ENCODE results near the gene DSTN. TPM values are rescaled to one million over a fixed set of nuclear protein-coding genes. Genes with fewer than 3 reads are reported as not detected.

DSTN gene
- total and polyA plus RNA-seq, 9 of the 15 experiments (the other 6 are each of a cell fraction or from before 2014, with no cell fraction given), result 25.7 to 88.3 (median 61.0) TPM

- Histone ChIP-seq H3K4me3 (no peak overlapping the region), H3K4me2 (ENCODE audit: insufficient read depth, low read length) (no peak overlapping the region), H3K4me1 (replicated peaks in 1 of 2; ENCODE audit: control insufficient read depth in 2 of 2, insufficient read depth in 2 of 2, low read length in 2 of 2) (no peaks in the 10 kb centered on the region), H3K27ac (ENCODE audit: extremely low read depth, low read depth, low read length) (no peak overlapping the region), H3K27me3 (ENCODE audit: control insufficient read depth in 2 of 2, insufficient read depth in 2 of 2, low read length in 2 of 2) (no peaks in the 10 kb centered on the region), H2AFZ (ENCODE audit: low read depth, low read length) (no peak overlapping the region), H3K9ac (ENCODE audit: insufficient read depth in 1 of 2, low read depth in 2 of 2, low read length in 2 of 2) (no peak overlapping the region), H4K20me1 (replicated peaks; ENCODE audit: control insufficient read depth, insufficient read depth, low read length) (no peaks in the 10 kb centered on the region; the same call in 1 of the 2 replicates), H3K9me1 (ENCODE audit: control insufficient read depth, insufficient read depth, low read length) (no peaks in the 10 kb centered on the region), H3K9me3 (replicated peaks; ENCODE audit: control insufficient read depth, insufficient read depth, low read depth, low read length) (no peaks in the 10 kb centered on the region), H3K36me3 (ENCODE audit: control insufficient read depth, insufficient read depth, low read length) (peaks cover 14% of the 10 kb centered on the region; the same call in 1 of the 3 replicates), H3K79me2 (ENCODE audit: control insufficient read depth, insufficient read depth, low read length) (no peaks in the 10 kb centered on the region)
- POLR2A ChIA-PET, result interaction anchor here (1.3 to 1.7 kb wide), 2 partner anchors 11 to 13 kb away, joined by 3 read pairs; no protein-coding TSS in a partner anchor
- CTCF ChIA-PET (ENCODE audit: low intra/inter-chr PET ratio), result no interaction called here
- WGBS (ENCODE audit: insufficient coverage, low coverage, missing lambda C conversion rate), result 76% methylated on average over 5 of the region's 5 CpGs
- no peak for ATAC-seq
- DNase-seq (ENCODE audit: extremely low read depth in 1 of 4, low spot score in 3 of 4), result no peak
- in situ Hi-C loops (cut with MboI) (no loop called here), intact Hi-C loops (cut with micrococcal nuclease) (no loop called here)
- no peak for FAIRE-seq
- BruUV-seq (replicated peaks), result no TSS peak
- TF ChIP-seq NR4A1 (CRISPR knock-in tag; IDR thresholded peaks at IDR 0.05) (no peak), NR4A1 (tag; IDR thresholded peaks at IDR 0.05) (no peak), ELF4 (CRISPR knock-in tag; IDR thresholded peaks at IDR 0.05) (no peak), ZNF12 (CRISPR knock-in tag; IDR thresholded peaks at IDR 0.05) (no peak), ZMIZ1 (IDR thresholded peaks at IDR 0.05; ENCODE audit: low read depth in 2 of 2, low read length in 2 of 2) (no peak), ZNF277 (CRISPR knock-in tag; IDR thresholded peaks at IDR 0.05; ENCODE audit: borderline replicate concordance) (no peak), SRF (CRISPR knock-in tag; IDR thresholded peaks at IDR 0.05) (no peak), ADNP (tag; IDR thresholded peaks at IDR 0.05) (no peak), CBFA2T2 (conservative IDR thresholded peaks at IDR 0.05) (no peak), PTTG1 (tag; IDR thresholded peaks at IDR 0.05; ENCODE audit: low read depth) (no peak), ZNF431 (CRISPR knock-in tag; IDR thresholded peaks at IDR 0.05) (no peak), WHSC1 (IDR thresholded peaks at IDR 0.05; ENCODE audit: low read length) (no peak), ZNF24 (IDR thresholded peaks at IDR 0.05) (no peak), L3MBTL2 (IDR thresholded peaks at IDR 0.05) (no peak), RFX7 (CRISPR knock-in tag; IDR thresholded peaks at IDR 0.05) (no peak), HSF4 (CRISPR knock-in tag; IDR thresholded peaks at IDR 0.05; ENCODE audit: borderline replicate concordance) (no peak), SAFB (IDR thresholded peaks at IDR 0.05; ENCODE audit: borderline replicate concordance, low read depth, low read length) (no peak)
These were observed 35.3 kb downstream of the DSTN start for GRCh38 chr20:17605131-17605660.
